Epidermal melanocyte (primary cell): Measurements from ENCODE around the gene KRTAP19-2.
"Not testable (repeated sequence)": the region's sequence is repeated elsewhere in the genome, so short reads cannot be mapped to it uniquely, and the experiment has no call there.

ENCODE experiments used
- DNase-seq: peaks from one replicate; pipeline ENCODE4 v3.0.0; 2011; ENCODE audit warnings: low spot score; ENCODE audit not compliant: insufficient read length

KRTAP19-2 gene, protein sequence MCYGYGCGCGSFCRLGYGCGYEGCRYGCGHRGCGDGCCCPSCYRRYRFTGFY

DNA sequence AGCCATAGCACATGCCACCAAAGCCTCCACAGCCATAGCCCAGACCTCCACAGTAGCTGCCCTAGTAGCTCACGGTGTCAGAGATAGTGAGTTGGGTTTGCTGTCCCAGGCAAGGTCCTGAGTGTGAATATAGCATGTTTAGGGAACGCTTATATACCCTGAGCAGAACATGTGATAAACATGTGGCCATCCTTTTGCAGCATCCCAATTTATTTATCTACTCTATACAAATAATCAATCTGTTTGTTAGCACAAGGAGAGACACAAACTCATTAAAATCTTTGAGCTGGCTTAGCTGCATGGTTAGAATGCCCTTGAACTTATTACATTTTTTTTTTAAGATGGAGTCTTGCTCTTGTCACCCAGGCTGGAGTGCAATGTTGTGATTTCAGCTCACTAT lies at the start of gene KRTAP19-2:
Gene KRTAP19-2, minus strand, starts transcription at position 101 of the 400 bp plus-strand sequence. Its CDS starts 88 bp downstream, at position 13.
- no peak for DNase-seq

DNA sequence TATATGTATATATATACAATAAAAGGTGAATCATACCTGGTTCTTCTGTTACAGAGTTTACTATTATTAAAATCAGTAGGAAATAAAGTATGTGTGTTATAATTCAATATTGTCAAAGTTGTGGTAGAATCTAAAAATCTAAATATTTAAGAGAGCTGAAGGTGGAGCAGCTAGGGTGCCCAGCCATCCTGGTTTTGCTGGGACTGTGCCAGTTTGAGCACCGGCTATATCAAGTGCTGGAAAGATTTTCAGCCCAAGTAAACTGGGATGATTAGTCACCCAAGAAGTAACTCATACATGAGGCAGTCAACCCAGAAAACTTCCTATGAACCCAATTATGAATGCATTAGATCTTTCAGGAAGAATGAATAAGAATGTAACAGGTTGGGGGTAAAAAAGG lies 31.6 kb upstream of the KRTAP19-2 start:
- DNase-seq = no peak

DNA sequence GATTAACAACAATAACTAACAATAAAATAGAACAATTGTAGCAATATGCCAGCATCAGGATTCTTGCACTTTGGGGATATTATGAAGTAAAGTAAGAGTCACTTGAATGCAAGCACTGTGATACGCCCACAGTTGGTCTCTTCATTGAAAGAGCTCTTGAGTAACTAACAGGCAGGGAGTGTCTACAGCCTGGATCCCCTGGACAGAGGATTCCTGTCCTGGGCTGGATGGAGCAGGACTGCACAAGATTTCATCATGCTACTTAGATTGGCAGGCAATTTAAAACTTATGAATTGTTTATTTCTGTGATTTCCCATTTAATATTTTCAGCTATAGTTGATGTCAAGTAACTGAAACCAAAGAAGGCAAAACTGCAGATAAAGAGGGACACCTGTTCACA lies 28.4 kb upstream of the KRTAP19-2 start:
- no peak for DNase-seq

DNA sequence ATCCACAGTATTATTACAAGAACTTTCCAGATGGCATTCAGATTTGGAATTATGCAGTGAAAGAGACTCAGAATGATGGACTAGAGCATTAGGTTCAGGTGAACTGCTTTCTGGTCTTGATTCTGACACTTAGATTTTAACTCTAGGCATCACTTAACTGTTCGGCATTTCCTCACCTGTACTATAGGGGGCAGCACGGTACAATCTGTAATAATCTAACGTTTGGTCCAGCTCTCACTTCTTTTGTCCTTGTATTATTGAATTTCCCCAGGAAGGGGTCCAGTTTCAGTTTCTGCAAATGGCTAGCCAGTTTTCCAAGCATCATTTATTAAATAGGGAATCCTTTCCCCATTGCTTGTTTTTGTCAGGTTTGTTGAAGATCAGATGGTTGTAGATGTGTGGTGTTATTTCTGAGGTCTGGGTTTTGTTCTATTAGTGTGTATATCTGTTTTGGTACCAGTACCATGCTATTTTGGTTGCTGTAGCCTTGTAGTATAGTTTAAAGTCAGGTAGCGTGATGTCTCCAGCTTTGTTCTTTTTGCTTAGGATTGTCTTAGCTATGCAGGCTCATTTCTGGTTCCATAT lies 18.5 kb upstream of the KRTAP19-2 start:
- DNase-seq = not testable (repeated sequence)

DNA sequence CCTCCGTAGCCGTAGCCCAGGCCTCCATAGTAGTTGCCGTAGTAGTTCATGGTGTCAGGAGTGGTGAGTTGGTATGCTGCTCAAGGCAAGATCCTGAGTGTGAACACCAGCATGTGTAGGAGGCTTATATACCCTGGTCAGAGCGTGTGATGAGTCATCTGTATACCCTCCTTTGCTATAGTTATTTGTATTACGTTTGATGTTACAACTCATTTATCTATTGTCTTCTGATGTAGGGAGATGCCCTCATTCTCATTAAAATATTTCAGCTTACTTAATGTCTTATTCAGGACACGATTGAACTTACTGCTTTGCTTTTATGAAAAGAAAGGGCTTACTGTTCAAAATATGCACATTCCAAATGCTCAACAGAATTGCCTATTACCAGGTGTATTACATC lies 14.8 kb upstream of the KRTAP19-2 start, which contains the start of gene KRTAP19-5:
Gene KRTAP19-5, minus strand, starts transcription at position 101 of the 400 bp plus-strand sequence. Its CDS starts 51 bp downstream, at position 50.
- DNase-seq = no peak

DNA sequence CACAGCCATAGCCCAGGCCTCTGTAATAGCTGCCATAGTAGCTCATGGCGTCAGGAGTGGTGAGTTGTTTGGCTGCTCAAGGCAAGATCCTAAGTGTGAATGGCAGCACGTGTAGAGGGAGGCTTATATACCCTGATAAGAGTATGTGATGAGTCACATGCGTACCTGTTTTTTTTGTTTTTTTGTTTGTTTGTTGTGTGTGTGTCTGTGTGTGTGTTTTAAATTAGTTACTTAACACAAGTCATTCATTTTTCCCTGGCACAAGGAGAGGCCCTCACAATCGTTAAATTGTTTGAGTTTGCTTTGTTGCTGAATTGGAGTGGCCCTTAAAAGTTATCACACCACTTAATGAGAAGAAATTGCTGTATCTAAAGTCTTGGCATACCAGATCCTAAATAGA lies 9.8 kb upstream of the KRTAP19-2 start, which contains the start of gene KRTAP19-4:
Gene KRTAP19-4, minus strand, starts transcription at position 101 of the 400 bp plus-strand sequence. Its CDS starts 55 bp downstream, at position 46.
- DNase-seq = no peak

DNA sequence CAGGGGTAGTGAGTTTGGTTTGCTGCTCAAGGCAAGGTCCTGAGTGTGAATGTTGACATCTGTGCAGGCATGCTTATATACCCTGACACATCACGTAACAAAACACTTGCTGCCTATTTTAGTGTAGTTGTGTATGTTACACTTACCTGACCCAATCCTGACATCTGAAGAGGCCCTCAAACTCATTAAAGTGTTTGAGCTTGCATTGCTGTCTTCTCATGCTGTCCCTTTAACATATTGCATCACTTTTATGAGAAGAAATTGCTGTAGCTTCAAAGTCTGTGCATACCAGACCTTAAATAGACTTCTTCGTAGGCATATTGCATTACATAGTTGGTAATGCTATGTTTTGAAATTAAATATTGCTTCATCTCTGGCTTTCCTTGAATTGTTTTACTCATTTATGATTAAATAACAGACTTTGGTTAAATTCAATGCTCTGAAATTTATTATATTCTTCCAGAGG lies 4.8 kb upstream of the KRTAP19-2 start, which contains the start of gene KRTAP19-3:
Gene KRTAP19-3, minus strand, starts transcription at position 51 of the 466 bp plus-strand sequence. CDS start 56 bp downstream, outside the sequence.
- no peak for DNase-seq

DNA sequence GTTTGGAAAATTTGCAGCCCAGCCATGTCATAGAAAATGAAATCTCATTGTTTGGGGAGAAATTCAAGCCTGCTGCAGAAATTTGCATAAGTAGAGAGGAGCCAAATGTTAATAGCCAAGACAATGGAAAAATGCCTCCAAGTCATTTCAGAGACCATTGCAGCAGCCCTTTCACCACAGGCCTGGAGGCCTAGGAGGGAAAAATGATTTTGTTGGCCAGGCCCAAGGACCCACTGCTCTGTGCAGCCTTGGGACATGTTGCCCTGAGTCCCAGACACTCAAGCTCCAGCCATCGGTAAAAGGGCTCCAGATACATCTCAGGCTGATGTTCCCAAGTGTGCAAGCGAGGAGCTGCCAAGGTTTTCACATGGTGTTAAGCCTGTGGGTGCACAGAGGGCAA lies 1.1 kb downstream of the KRTAP19-2 start:
- no peak for DNase-seq

DNA sequence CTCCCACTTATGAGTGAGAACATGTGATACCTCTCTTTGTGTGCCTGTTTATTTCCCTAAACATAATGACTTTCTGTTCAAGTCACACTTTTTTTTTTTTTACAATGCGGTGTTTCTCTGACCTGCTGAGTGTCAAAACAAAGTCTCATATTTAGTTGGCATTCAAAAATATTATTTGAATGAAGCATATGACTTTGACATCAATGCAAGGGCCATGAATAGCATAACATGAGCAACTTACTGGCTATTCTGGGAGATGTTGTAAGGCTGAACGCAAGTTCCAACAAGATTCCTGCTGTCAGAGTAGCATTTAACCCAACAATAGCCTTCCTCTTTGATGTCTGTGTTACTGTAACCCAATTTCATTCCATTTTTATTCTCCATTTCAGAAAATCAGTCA lies 5.1 kb downstream of the KRTAP19-2 start:
- DNase-seq = no peak

DNA sequence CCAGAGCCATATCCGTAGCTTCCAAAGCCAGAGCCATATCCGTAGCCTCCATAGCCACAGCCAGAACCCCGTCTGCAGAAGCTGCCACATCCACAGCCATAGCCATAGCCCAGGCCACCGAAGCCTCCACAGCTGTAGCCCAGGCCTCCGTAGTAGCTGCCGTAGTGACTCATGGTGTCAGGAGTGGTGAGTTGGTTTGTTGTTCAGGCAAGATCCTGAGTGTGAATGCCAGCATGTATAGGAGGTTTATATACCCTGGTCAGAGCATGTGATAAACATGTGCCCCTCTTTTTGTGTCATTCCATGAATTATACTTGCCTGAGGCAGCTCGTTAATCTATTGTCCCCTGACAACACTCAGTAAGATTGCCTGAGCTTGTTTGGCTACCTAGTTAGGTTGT lies 7.1 kb downstream of the KRTAP19-2 start, which contains the start of gene KRTAP19-1:
Gene KRTAP19-1, minus strand, starts transcription at position 223 of the 400 bp plus-strand sequence. Its CDS starts 50 bp downstream, at position 173.
- DNase-seq = no peak

DNA sequence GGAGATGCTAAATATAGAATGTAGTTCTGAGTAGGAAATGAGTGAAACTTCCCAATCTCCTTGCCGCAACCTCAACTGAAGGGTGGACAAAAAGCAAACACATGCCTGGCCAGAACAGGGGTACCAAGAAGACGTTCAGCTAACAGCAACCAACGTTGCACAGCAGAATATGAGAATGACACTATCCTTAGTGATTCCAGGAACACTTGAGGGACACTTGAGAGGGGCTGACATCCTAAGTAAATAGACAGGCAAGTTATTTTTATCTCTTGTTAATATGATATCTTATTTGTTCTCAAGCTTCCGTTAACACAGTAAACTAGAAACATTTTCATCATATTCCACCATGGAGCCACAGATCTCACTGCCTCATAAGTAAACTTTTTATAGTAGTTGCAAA lies 8.0 kb downstream of the KRTAP19-2 start:
- no peak for DNase-seq

DNA sequence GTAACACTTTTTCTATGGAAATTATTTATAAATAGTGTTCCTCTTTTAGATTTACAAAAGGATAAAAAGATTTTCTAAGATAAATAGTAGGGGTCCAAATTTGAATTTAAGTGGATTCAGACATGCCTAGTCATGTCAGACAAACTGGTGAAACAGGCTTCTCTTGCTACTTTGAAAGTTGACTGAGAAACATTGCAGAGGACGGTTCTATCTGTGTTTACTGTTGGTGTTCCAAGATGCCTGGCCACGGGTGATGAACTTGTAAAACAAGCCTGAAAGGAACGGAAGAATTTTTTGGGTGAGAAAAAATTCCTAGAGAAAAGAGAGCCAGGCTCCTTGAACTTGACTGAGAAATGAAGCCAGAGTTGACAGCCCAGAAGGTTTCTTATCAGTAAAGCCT lies 9.2 kb downstream of the KRTAP19-2 start:
- DNase-seq = no peak

DNA sequence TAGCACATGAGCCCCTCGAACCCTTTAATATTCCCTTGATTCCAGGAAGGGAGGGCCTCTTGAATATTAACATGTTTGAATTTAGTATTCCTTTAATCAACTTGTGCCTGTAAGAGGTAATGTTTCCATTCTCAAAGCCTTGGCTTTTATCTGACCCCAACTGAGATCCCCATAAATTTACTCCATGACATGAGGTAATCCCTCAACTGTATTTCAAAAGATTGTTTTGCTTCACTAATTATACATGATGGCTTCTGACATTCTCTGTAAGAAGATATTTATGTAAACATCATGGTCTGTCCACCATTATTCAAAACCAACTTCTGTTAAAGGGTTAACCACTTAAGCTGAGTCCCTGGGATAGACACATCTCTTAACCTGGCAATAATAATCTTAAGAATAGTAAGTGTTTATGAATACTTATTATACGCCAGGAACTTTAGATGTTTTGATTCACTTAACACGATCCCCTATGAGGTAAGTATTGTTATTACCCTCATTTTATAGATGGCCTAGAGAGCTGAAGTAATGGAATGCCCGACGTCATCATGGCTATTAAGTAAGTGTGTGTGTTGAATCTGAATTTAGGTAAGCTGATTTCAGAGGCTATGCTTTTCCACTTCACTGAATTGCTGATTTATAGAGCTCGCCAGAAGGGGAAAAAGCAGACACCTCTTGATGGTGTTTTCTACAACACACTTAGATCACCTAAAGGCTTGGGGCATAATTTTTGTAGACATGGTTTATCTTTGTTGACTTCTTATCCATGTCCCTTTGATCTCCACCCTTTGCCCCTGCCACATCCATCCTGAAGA lies 18.1 kb downstream of the KRTAP19-2 start:
- no peak for DNase-seq

DNA sequence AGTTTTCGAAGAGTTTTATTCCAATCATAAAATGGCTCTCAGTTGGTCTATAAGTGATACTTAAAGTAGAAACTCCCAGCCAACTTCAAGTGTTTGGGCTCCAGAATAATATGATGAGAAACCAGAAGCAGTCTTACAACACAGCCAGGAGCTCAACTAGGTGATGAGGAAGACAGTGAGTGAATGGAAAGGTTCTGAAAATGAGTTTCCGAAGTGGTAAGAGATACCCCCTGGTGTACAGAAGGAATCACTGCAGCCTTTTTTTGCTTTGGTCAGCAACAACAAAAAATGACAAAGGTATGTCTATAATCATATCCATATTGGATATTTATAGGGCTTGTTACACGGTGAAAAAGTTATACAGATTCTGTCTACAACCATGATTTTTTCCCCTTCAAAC lies 23.5 kb downstream of the KRTAP19-2 start:
- no peak for DNase-seq

DNA sequence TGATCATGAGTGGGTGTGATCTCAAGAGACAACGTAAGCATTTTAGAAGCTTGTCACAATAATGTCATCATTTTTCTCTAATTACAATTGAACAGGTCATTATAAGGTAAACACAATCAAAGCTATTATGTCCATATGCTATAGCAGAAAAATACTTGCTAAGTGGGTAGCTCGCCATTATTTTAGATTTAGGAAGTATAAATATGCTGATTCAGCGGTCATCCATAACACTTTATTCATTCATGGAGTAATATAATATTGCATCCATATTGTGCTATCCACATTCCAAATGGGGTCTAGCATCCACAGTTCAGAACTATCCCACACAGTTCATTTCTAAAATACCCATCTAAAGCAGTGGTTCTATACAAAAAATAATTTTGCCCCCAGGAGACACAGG lies 38.7 kb downstream of the KRTAP19-2 start:
- DNase-seq = no peak

DNA sequence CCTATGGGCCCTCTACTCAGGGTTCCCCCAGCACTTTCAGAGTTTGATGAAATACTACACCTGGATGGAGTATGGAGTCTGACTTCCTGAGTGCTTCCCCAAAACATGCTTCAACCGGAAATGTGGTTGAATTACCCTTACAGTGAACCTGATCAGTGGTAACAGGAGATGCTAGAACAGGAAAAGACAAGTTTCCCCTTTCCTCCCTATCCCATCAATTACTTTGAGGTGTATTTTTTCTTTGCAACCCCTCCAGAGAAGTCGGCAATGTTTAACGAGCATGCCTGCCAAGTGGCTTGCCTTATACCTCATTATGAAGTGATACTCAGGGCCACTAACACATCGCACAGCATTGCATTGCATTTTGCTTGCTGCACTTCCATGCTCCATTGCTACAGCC lies 40.2 kb downstream of the KRTAP19-2 start:
- no peak for DNase-seq

DNA sequence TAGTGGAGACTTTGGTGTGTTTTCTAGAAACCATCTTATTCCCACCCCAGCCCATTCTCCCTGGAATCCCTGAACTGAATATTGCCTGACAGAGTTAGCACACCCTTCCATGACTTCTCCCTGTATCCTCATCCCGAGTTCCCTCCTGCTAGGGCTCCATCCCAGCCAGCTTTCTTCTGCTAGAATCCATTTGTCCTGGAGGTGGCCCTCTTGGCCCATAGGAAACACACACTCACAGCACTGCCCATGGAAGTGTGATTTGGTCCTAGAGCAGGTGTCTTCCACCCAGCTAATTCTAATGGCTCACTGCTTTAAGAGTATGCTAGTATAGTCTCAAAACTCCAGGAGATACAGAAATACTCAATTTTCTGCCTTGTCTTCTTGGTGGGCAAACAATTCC lies 43.0 kb downstream of the KRTAP19-2 start:
- DNase-seq = no peak

DNA sequence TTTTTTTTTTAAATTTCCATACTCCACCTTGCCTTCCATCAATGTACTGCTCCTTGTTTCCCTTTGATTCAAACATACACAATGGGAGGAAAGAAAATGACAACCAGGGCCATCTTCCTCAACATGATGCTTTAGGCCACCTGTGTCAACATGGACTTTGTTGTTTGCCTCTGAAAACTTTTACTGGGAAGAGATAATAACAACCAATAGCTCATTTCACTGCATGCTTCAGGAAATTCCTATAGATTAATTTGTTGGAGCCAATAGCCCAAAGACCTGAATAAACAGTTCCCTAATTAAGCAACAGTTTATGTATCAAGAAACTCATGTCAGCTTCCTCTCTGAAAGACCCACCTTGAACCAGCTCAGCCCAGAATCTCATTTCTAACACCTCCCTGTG lies 44.0 kb downstream of the KRTAP19-2 start:
- no peak for DNase-seq

DNA sequence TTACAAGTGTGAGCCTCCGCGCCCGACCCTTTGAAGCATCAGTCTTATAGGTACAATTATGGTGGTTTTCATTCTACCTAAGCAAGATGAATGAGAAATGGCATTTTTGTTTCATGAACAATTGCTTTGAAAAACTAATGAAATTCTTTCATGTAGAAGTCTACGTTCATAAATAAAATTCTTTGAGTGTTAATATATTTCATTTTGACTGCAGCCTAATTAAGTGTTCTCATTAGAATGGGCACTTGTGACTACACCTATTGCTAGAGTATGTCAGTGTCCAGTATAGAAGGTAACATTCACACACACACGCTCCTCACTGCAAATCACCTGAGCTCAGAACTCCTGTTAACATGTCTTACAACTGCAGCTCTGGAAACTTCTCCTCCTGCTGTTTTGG lies 47.3 kb downstream of the KRTAP19-2 start, which contains the start of gene KRTAP15-1:
Gene KRTAP15-1, plus strand, starts transcription at position 301 of the 400 bp plus-strand sequence. Its CDS starts 53 bp downstream, at position 354.
- DNase-seq = no peak
